ENCODE measurements around the gene NR3C1.

Gene NR3C1

GRCh38 chr5:143418140-143418866 is 14.8 kb upstream of the NR3C1 start:
- no peak for DNase-seq

GRCh38 chr5:143417503-143418139 is 14.1 kb upstream of the NR3C1 start:
- DNase-seq = no peak

GRCh38 chr5:143416411-143416810 is 12.9 kb upstream of the NR3C1 start:
- DNase-seq = no peak

GRCh38 chr5:143413958-143414669 is 10.6 kb upstream of the NR3C1 start:
- no peak for DNase-seq

GRCh38 chr5:143412661-143413342 is 9.3 kb upstream of the NR3C1 start:
- no peak for DNase-seq

GRCh38 chr5:143409926-143410325 is 6.4 kb upstream of the NR3C1 start:
- DNase-seq = no peak

GRCh38 chr5:143406408-143406807 is 2.9 kb upstream of the NR3C1 start:
- no peak for DNase-seq

- DNase-seq = no peak
Measured at GRCh38 chr5:143405849-143406098, 2.3 kb upstream of the NR3C1 start.

- DNase-seq = peak; percentile 61
Measured at GRCh38 chr5:143405063-143405848, 1.8 kb upstream of the NR3C1 start.

- no peak for DNase-seq
Measured at GRCh38 chr5:143404416-143405062, 1.1 kb upstream of the NR3C1 start.

- no peak for DNase-seq
Measured at GRCh38 chr5:143403334-143403592, 223 bp downstream of the NR3C1 start.

GRCh38 chr5:143402553-143403333 is 743 bp downstream of the NR3C1 start:
- no peak for DNase-seq

- DNase-seq = no peak
Measured at GRCh38 chr5:143402017-143402552, 1.4 kb downstream of the NR3C1 start.

GRCh38 chr5:143401227-143402016 is 2.1 kb downstream of the NR3C1 start:
- DNase-seq = no peak

- no peak for DNase-seq
Measured at GRCh38 chr5:143400541-143401226, 2.8 kb downstream of the NR3C1 start.

GRCh38 chr5:143399616-143400540 is 3.6 kb downstream of the NR3C1 start:
- no peak for DNase-seq

GRCh38 chr5:143398451-143399237 is 4.8 kb downstream of the NR3C1 start:
- DNase-seq = no peak

GRCh38 chr5:143398053-143398355 is 5.5 kb downstream of the NR3C1 start:
- no peak for DNase-seq
